HepG2 (cell line): Measurements from ENCODE around the gene ADGRG4. TPM values are rescaled to one million over a fixed set of nuclear protein-coding genes. Genes with fewer than 3 reads are reported as not detected.

Experiments used
- ATAC-seq: fragments of 200-7000 bp; cut with Tn5 transposase; 3 replicates; pipeline ENCODE4 v1.9.1; 2020; ENCODE audit warnings: mild to moderate bottlenecking, moderate library complexity
- BruUV-seq: library from RNA; stranded (reverse); fragments of 400-500 nt; replicated peaks from 2 replicates; lab custom pipeline; 2021; lab: Mats Ljungman, UMichigan
- CTCF ChIA-PET: fragments of 300-600 bp; formaldehyde crosslinking; extraction: SDS; loops from one replicate; lab custom pipeline; 2021; ENCODE audit warnings: low total read pairs, inconsistent platforms, low intra/inter-chr PET ratio; lab: Yijun Ruan, JAX
- POLR2A ChIA-PET: fragments of 350-600 bp; sonication (Branson Sonifier 250); formaldehyde crosslinking; loops from one replicate; lab custom pipeline; 2020; ENCODE audit warnings: antibody characterized with exemption, inconsistent platforms; lab: Yijun Ruan, JAX
- DNase-seq: peaks from one replicate; pipeline ENCODE4 v3.0.0-alpha.2; 2015; ENCODE audit warnings: low spot score
- FAIRE-seq: peaks from 3 replicates; lab custom pipeline; 2011; peaks lifted over from hg19 to GRCh38; lab: Jason Lieb, UNC
- H2AFZ ChIP-seq: one replicate; pipeline ENCODE4 v1.6.1; 2011; ENCODE audit warnings: low read length, inconsistent platforms
- H3K27ac ChIP-seq: fragments of 300-600 bp; 3 replicates; pipeline ENCODE4 v1.8.0; 2011; ENCODE audit warnings: mixed run types, mild to moderate bottlenecking, mixed read lengths, low read length, inconsistent platforms; ENCODE audit not compliant: insufficient read depth; ENCODE audit errors: extremely low read length
- H3K27me3 ChIP-seq, 2 experiments: fragments of 200-600 bp in 1 of 2; 2 replicates in 1 of 2; 3 replicates in 1 of 2; pipeline versions ENCODE4 v1.6.0 to v1.8.0; 2011; ENCODE audit warnings: low read length in 2 of 2, mild to moderate bottlenecking in 2 of 2, moderate library complexity in 2 of 2, inconsistent platforms in 1 of 2; ENCODE audit not compliant: insufficient read depth in 2 of 2, control insufficient read depth in 1 of 2
- H3K36me3 ChIP-seq, 2 experiments: fragments of 200-600 bp in 1 of 2; replicated peaks in 1 of 2; 2 replicates in 1 of 2; 3 replicates in 1 of 2; pipeline versions ENCODE4 v1.5.1 to v1.8.0; 2011; ENCODE audit warnings: low read length in 2 of 2, inconsistent platforms in 1 of 2; ENCODE audit not compliant: insufficient read depth in 2 of 2, control insufficient read depth in 1 of 2
- H3K4me1 ChIP-seq: 2 replicates; pipeline ENCODE4 v1.5.1; 2012; ENCODE audit warnings: low read length, inconsistent platforms; ENCODE audit not compliant: insufficient read depth
- H3K4me2 ChIP-seq: 2 replicates; pipeline ENCODE4 v1.6.0; 2011; ENCODE audit warnings: low read depth, low read length, inconsistent platforms
- H3K4me3 ChIP-seq, 3 experiments: fragments of 200-600 bp in 1 of 3; sonication (generic), shearing (Covaris generic) in 1 of 3; replicated peaks in 1 of 3; 2 replicates each; pipeline ENCODE4 v1.5.1; 2011 to 2016; ENCODE audit warnings: low read length in 3 of 3, inconsistent platforms in 2 of 3, low read depth in 2 of 3, mild to moderate bottlenecking in 2 of 3, control low read depth in 1 of 3, mixed read lengths in 1 of 3; ENCODE audit not compliant: insufficient read depth in 1 of 3
- H3K79me2 ChIP-seq: one replicate; pipeline ENCODE4 v1.6.1; 2011; ENCODE audit warnings: low read length, inconsistent platforms; ENCODE audit not compliant: insufficient read depth
- H3K9ac ChIP-seq: 2 replicates; pipeline ENCODE4 v1.6.0; 2011; ENCODE audit warnings: mild to moderate bottlenecking, low read depth, low read length, inconsistent platforms; ENCODE audit not compliant: insufficient read depth
- H3K9me3 ChIP-seq: 2 replicates; pipeline ENCODE4 v1.5.1; 2012; ENCODE audit warnings: mild to moderate bottlenecking, low read length
- H4K20me1 ChIP-seq: 2 replicates; pipeline ENCODE4 v1.6.0; 2011; ENCODE audit warnings: inconsistent platforms, mild to moderate bottlenecking, low read length, moderate library complexity; ENCODE audit not compliant: insufficient read depth
- FOXC1 ChIP-seq: sonication (generic); formaldehyde crosslinking; IDR thresholded peaks from 2 replicates; pipeline ENCODE4 v1.8.0; 2022; ENCODE audit warnings: mild to moderate bottlenecking, missing genetic modification reagents, borderline replicate concordance
- KDM5A ChIP-seq: fragments of 200-600 bp; sonication (generic); IDR thresholded peaks from 2 replicates; pipeline ENCODE4 v1.7.0; 2018; ENCODE audit warnings: antibody characterized with exemption, mild to moderate bottlenecking, low read length, borderline replicate concordance
- ONECUT2 ChIP-seq: sonication (generic); formaldehyde crosslinking; IDR thresholded peaks from 2 replicates; pipeline ENCODE4 v1.4.0; 2020; ENCODE audit warnings: missing genetic modification reagents
- PAF1 ChIP-seq: IDR thresholded peaks from 2 replicates; pipeline ENCODE4 v1.6.1; 2016; ENCODE audit warnings: missing genetic modification reagents, missing compliant biosample characterization
- REPIN1 ChIP-seq: sonication (generic); formaldehyde crosslinking; IDR thresholded peaks from 2 replicates; pipeline ENCODE4 v1.8.0; 2022; ENCODE audit warnings: missing genetic modification reagents, low read depth, mild to moderate bottlenecking, borderline replicate concordance
- SRSF1 ChIP-seq: fragments of 200-400 bp; formaldehyde crosslinking; optimal IDR thresholded peaks from 2 replicates; pipeline ENCODE3; 2017; ENCODE audit warnings: mild to moderate bottlenecking, low read depth, low read length, moderate library complexity
- TSC22D2 ChIP-seq: sonication (generic); formaldehyde crosslinking; IDR thresholded peaks from 2 replicates; pipeline ENCODE4 v1.5.1; 2020; ENCODE audit warnings: missing genetic modification reagents, mild to moderate bottlenecking, borderline replicate concordance
- ZFAT ChIP-seq: sonication (generic); formaldehyde crosslinking; conservative IDR thresholded peaks from 2 replicates; pipeline ENCODE4 v1.8.1; 2023; ENCODE audit warnings: missing genetic modification reagents, inconsistent platforms
- ZNF441 ChIP-seq: sonication (generic); formaldehyde crosslinking; IDR thresholded peaks from 2 replicates; pipeline ENCODE4 v1.7.0; 2021; ENCODE audit warnings: missing genetic modification reagents, borderline replicate concordance
- ZNF550 ChIP-seq: sonication (generic); formaldehyde crosslinking; IDR thresholded peaks from 2 replicates; pipeline ENCODE4 v1.4.0; 2020; ENCODE audit warnings: mild to moderate bottlenecking, missing genetic modification reagents, borderline replicate concordance
- ZNF709 ChIP-seq: sonication (generic); formaldehyde crosslinking; IDR thresholded peaks from 2 replicates; pipeline ENCODE4 v1.5.0; 2020; ENCODE audit warnings: mild to moderate bottlenecking, missing genetic modification reagents
- WGBS: methylation state at CpG from one replicate; pipeline ENCODE4 v1.1.6; 2017; ENCODE audit warnings: low lambda C conversion rate; 5-methylcytosine and 5-hydroxymethylcytosine counted together
- in situ Hi-C: cut with HindIII; loops from 2 replicates; pipeline ENCODE4 v1.10.0; 2017; ENCODE audit warnings: low pct_unique_long_range_greater_than_20kb; ENCODE audit not compliant: extremely low pct_ligation_motif_present
- intact Hi-C: fragments of 100-400 bp; cut with micrococcal nuclease; formaldehyde crosslinking; loops from one replicate; pipeline ENCODE4 v1.10.0; 2022; ENCODE audit not compliant: unreplicated experiment
- polyA plus RNA-seq, 8 experiments: library from polyadenylated mRNA; depleted of rRNA in 3 of 8; stranded (reverse) in 7 of 8; unstranded in 1 of 8; fragments of >200 nt; fragmentation: Illumina TruSeq in 4 of 8; extraction: Trizol in 4 of 8; gene quantifications; 2 replicates each; pipeline versions ENCODE4 v1.2.1 to v1.2.3, GENCODE V29; 2011 to 2016; ENCODE audit warnings: low read depth in 4 of 8, missing spikeins in 1 of 8, mixed read lengths in 1 of 8; ENCODE audit not compliant: insufficient read depth in 1 of 8
- total RNA-seq, 5 experiments: library from RNA; depleted of rRNA; stranded (reverse); fragments of >200 nt; fragmentation: Illumina TruSeq; extraction: Trizol; gene quantifications; 2 replicates each; pipeline ENCODE4 v1.2.3, GENCODE V29; 2016; ENCODE audit warnings: low read depth in 1 of 5
- TF ChIP-seq, protein P1 (sequence below): sonication (generic); formaldehyde crosslinking; IDR thresholded peaks from 2 replicates; pipeline ENCODE4 v1.4.0; 2020; ENCODE audit warnings: missing genetic modification reagents
- TF ChIP-seq, protein P2 (sequence below): sonication (generic); formaldehyde crosslinking; IDR thresholded peaks from 2 replicates; pipeline ENCODE4 v1.4.0; 2020; ENCODE audit warnings: missing genetic modification reagents
- TF ChIP-seq, protein P3 (sequence below): sonication (generic); formaldehyde crosslinking; IDR thresholded peaks from 2 replicates; pipeline ENCODE4 v1.4.0; 2020; ENCODE audit warnings: missing genetic modification reagents

Gene ADGRG4
- total and polyA plus RNA-seq, 2 of the 13 experiments (the other 11 are each of a cell fraction or from before 2014, with no cell fraction given), result not detected

DNA sequence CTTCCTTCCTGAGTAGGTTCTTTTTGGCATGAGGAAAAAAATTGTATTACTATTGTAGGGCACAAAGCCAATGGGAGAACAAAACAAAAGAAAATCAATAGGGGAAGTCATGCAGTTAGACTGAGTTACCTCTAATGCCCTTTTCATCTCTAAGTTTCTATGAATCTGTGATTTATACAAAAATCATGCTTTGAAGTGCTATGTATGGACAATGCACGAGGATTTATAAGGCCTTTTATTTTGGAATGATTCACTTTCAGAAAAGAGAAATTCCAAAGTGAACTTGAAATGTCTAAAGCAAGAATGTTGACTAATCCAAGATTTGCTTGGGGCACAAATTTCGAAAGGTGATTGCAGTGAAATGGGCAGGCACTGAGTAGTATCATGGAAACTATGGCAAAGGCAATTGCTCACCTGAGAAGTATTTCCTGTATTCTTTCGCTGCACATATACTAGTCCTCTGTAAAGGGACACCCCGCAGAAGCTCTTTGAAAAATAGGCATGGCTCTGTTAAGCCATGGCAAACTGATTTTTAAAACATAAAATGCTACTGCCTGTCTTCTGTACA lies 52.8 kb downstream of the ADGRG4 start:
- CTCF ChIA-PET, result no interaction called here
- no peak overlapping the region for H3K4me3 ChIP-seq
- in situ Hi-C loops, result no loop called here
- H3K79me2 ChIP-seq, result no peaks in the 10 kb centered on the region
- no peak overlapping the region for H3K27ac ChIP-seq
- no peak overlapping the region for H3K4me2 ChIP-seq
- H3K27me3 ChIP-seq, result no peaks in the 10 kb centered on the region
- H3K4me1 ChIP-seq, result no peaks in the 10 kb centered on the region
- WGBS, result 4% methylated on average over 3 of the region's 4 CpGs
- H4K20me1 ChIP-seq, result no peaks in the 10 kb centered on the region
- H3K9me3 ChIP-seq, result no peaks in the 10 kb centered on the region
- H3K9ac ChIP-seq, result no peak overlapping the region
- H3K36me3 ChIP-seq, result no peaks in the 10 kb centered on the region
- ATAC-seq, result no peak
- TF ChIP-seq, protein P1, sequence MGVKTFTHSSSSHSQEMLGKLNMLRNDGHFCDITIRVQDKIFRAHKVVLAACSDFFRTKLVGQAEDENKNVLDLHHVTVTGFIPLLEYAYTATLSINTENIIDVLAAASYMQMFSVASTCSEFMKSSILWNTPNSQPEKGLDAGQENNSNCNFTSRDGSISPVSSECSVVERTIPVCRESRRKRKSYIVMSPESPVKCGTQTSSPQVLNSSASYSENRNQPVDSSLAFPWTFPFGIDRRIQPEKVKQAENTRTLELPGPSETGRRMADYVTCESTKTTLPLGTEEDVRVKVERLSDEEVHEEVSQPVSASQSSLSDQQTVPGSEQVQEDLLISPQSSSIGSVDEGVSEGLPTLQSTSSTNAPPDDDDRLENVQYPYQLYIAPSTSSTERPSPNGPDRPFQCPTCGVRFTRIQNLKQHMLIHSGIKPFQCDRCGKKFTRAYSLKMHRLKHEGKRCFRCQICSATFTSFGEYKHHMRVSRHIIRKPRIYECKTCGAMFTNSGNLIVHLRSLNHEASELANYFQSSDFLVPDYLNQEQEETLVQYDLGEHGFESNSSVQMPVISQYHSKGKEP (CRISPR knock-in tag), result no peak
- TF ChIP-seq, protein P2, sequence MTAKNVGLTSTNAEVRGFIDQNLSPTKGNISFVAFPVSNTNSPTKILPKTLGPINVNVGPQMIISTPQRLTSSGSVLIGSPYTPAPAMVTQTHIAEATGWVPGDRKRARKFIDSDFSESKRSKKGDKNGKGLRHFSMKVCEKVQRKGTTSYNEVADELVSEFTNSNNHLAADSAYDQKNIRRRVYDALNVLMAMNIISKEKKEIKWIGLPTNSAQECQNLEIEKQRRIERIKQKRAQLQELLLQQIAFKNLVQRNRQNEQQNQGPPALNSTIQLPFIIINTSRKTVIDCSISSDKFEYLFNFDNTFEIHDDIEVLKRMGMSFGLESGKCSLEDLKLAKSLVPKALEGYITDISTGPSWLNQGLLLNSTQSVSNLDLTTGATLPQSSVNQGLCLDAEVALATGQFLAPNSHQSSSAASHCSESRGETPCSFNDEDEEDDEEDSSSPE (CRISPR knock-in tag), result no peak
- no peak for TF ChIP-seq ZNF709 (CRISPR knock-in tag)
- TF ChIP-seq, all 625 proteins: peak for 0
- DNase-seq (no peak), FAIRE-seq (no peak)
- intact Hi-C loops, result no loop called here
- no TSS peak for BruUV-seq
- POLR2A ChIA-PET, result no interaction called here
- no peak overlapping the region for H2AFZ ChIP-seq

DNA sequence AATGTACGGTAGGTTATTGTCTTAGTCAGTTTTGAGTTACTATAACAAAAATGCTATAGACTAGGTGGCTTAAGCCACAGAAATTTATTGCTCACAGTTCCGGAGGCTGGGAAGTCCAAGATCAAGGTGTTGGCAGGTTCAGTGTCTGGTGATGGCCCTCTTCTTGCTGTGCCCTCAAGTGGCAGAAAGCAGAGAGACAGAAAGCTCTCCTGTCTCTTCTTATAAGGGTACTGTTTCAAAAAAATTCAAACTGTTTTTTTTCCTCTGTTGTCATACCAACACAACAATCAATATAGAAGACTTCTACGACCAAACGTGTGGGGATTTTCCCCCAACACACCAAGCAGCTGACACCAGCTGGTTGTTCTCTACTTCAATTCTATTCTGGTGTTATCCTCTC lies 53.4 kb downstream of the ADGRG4 start:
- FAIRE-seq (no peak), ATAC-seq (no peak), DNase-seq (no peak)
- H3K4me2 ChIP-seq, result no peak overlapping the region
- no peaks in the 10 kb centered on the region for H4K20me1 ChIP-seq
- no peak overlapping the region for H2AFZ ChIP-seq
- 0% methylated on average over 4 of the region's 4 CpGs for WGBS
- no peaks in the 10 kb centered on the region for H3K27me3 ChIP-seq
- ChIA-PET CTCF (no interaction called here), POLR2A (no interaction called here)
- H3K27ac ChIP-seq, result no peak overlapping the region
- H3K9me3 ChIP-seq, result no peaks in the 10 kb centered on the region
- H3K36me3 ChIP-seq, result no peaks in the 10 kb centered on the region
- no peak overlapping the region for H3K9ac ChIP-seq
- H3K4me3 ChIP-seq, result no peak overlapping the region
- in situ Hi-C loops, result no loop called here
- H3K4me1 ChIP-seq, result no peaks in the 10 kb centered on the region
- no TSS peak for BruUV-seq
- no peaks in the 10 kb centered on the region for H3K79me2 ChIP-seq
- intact Hi-C loops, result no loop called here
- TF ChIP-seq ZNF550 (CRISPR knock-in tag) (no peak), REPIN1 (CRISPR knock-in tag) (no peak), ZNF441 (CRISPR knock-in tag) (no peak), ONECUT2 (no peak), FOXC1 (CRISPR knock-in tag) (no peak), ZFAT (CRISPR knock-in tag) (no peak), SRSF1 (no peak), TSC22D2 (CRISPR knock-in tag) (no peak), KDM5A (no peak), PAF1 (no peak)
- TF ChIP-seq, protein P3, sequence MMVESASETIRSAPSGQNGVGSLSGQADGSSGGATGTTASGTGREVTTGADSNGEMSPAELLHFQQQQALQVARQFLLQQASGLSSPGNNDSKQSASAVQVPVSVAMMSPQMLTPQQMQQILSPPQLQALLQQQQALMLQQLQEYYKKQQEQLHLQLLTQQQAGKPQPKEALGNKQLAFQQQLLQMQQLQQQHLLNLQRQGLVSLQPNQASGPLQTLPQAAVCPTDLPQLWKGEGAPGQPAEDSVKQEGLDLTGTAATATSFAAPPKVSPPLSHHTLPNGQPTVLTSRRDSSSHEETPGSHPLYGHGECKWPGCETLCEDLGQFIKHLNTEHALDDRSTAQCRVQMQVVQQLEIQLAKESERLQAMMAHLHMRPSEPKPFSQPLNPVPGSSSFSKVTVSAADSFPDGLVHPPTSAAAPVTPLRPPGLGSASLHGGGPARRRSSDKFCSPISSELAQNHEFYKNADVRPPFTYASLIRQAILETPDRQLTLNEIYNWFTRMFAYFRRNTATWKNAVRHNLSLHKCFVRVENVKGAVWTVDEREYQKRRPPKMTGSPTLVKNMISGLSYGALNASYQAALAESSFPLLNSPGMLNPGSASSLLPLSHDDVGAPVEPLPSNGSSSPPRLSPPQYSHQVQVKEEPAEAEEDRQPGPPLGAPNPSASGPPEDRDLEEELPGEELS, result no peak
